ENCODE results near the gene RASAL1.

Gene RASAL1

GRCh38 chr12:113149361-113150150 is 14.0 kb upstream of the RASAL1 start, which contains the start of gene CFAP73 (continued):
- no peak for TF ChIP-seq ELK4 (IDR thresholded peaks at IDR 0.05; ENCODE audit: borderline replicate concordance, low read depth, low read length)
- TF ChIP-seq ZBTB7A (tag by site-specific recombination; IDR thresholded peaks at IDR 0.05; ENCODE audit: low read depth), result no peak
- TF ChIP-seq KLF17 (tag by site-specific recombination; IDR thresholded peaks at IDR 0.05), result 0 out of 2 replicates have a peak, but pooled peaks have one; percentile 64
- no peak for TF ChIP-seq ZNF292 (tag by site-specific recombination; IDR thresholded peaks at IDR 0.05; ENCODE audit: borderline replicate concordance, low read depth)
- peak; percentile 86 for TF ChIP-seq GLIS1 (tag by site-specific recombination; IDR thresholded peaks at IDR 0.05)
- no peak for TF ChIP-seq ZNF18 (tag by site-specific recombination; IDR thresholded peaks at IDR 0.05)
- TF ChIP-seq ZNF366 (tag by site-specific recombination; conservative IDR thresholded peaks at IDR 0.05), result 0 out of 2 replicates have a peak, but pooled peaks have one; percentile 21
- no peak for TF ChIP-seq MZF1 (tag by site-specific recombination; IDR thresholded peaks at IDR 0.05; ENCODE audit: borderline replicate concordance)
- TF ChIP-seq ZIC2 (tag by site-specific recombination; IDR thresholded peaks at IDR 0.05), result 0 out of 2 replicates have a peak, but pooled peaks have one; percentile 55

GRCh38 chr12:113146999-113147398 is 11.4 kb upstream of the RASAL1 start:
- H3K27ac ChIP-seq (ENCODE audit: extremely low read depth, low read depth, low read length), result no peak overlapping the region
- no peak overlapping the region for H3K4me3 ChIP-seq (ENCODE audit: low read depth, low read length)
- TF ChIP-seq ZNF18 (tag by site-specific recombination; IDR thresholded peaks at IDR 0.05), result peak; percentile 59; the same call in 1 of the 2 replicates
- no peak for TF ChIP-seq ZNF623 (tag by site-specific recombination; IDR thresholded peaks at IDR 0.05)
- peak; percentile 65 for TF ChIP-seq SETDB1 (IDR thresholded peaks at IDR 0.05; ENCODE audit: insufficient read length, low read length)
- POLR2A ChIA-PET, result no interaction called here
- H3K36me3 ChIP-seq (ENCODE audit: control insufficient read depth in 2 of 2, insufficient read depth in 1 of 2, low read length in 2 of 2), result no peaks in the 10 kb centered on the region
- no peaks in the 10 kb centered on the region for H3K9me3 ChIP-seq (ENCODE audit: control insufficient read depth, insufficient read depth, low read depth, low read length)
- CTCF ChIA-PET, result interaction anchor here (0.7 to 2.0 kb wide), 3 partner anchors 15 to 89 kb away, joined by 3 to 7 read pairs (median 3); no protein-coding TSS in a partner anchor
- H3K4me1 ChIP-seq (ENCODE audit: control insufficient read depth, insufficient read depth, low read length), result 0 out of 2 replicates have a peak, but pooled peaks cover 3% of the 10 kb centered on the region

GRCh38 chr12:113145720-113146551 is 10.4 kb upstream of the RASAL1 start:
- Histone ChIP-seq H3K9me3 (ENCODE audit: control insufficient read depth, insufficient read depth, low read depth, low read length) (no peaks in the 10 kb centered on the region), H3K36me3 (ENCODE audit: control insufficient read depth in 2 of 2, insufficient read depth in 1 of 2, low read length in 2 of 2) (no peaks in the 10 kb centered on the region), H3K27ac (ENCODE audit: extremely low read depth, low read depth, low read length) (no peak overlapping the region), H3K4me1 (ENCODE audit: control insufficient read depth, insufficient read depth, low read length) (0 out of 2 replicates have a peak, but pooled peaks cover 3% of the 10 kb centered on the region), H3K4me3 (ENCODE audit: low read depth, low read length) (no peak overlapping the region)
- ChIA-PET POLR2A (interaction anchor here (0.6 to 0.7 kb wide), 2 partner anchors 8 to 13 kb away, joined by 5 to 8 read pairs; no protein-coding TSS in a partner anchor), CTCF (interaction anchor here (0.8 kb wide), 1 partner anchor 87 kb away, joined by 3 read pairs; no protein-coding TSS in a partner anchor)
- TF ChIP-seq ZNF660 (tag by site-specific recombination; IDR thresholded peaks at IDR 0.05), result no peak
- TF ChIP-seq ZNF341 (tag by site-specific recombination; IDR thresholded peaks at IDR 0.05; ENCODE audit: low read depth), result no peak
- TF ChIP-seq ZBTB17 (tag by site-specific recombination; IDR thresholded peaks at IDR 0.05), result no peak
- TF ChIP-seq ZFP37 (tag by site-specific recombination; IDR thresholded peaks at IDR 0.05), result no peak
- no peak for TF ChIP-seq ZNF514 (tag by site-specific recombination; IDR thresholded peaks at IDR 0.05)
- no peak for TF ChIP-seq ZNF391 (tag by site-specific recombination; IDR thresholded peaks at IDR 0.05; ENCODE audit: borderline replicate concordance, low read depth)
- TF ChIP-seq ZNF670 (tag by site-specific recombination; IDR thresholded peaks at IDR 0.05; ENCODE audit: low read depth), result no peak
- no peak for TF ChIP-seq ZNF18 (tag by site-specific recombination; IDR thresholded peaks at IDR 0.05)
- TF ChIP-seq ZSCAN18 (tag by site-specific recombination; IDR thresholded peaks at IDR 0.05), result no peak
